Left ventricle myocardium superior (tissue), 1 donor: ENCODE results near the gene SLC25A48. TPM values are rescaled to one million over a fixed set of nuclear protein-coding genes. Genes with fewer than 3 reads are reported as not detected.

ENCODE experiments used
- ATAC-seq: fragments of 200-7000 bp; cut with Tn5 transposase; one replicate; pipeline ENCODE4 v1.9.1; 2020; ENCODE audit warnings: mild to moderate bottlenecking, moderate library complexity
- DNase-seq: peaks from one replicate; pipeline ENCODE4 v3.0.0-alpha.2; 2020
- intact Hi-C: fragments of 100-400 bp; cut with micrococcal nuclease; formaldehyde crosslinking; loops from one replicate; pipeline ENCODE4 v1.11.0; 2022
- long read RNA-seq: library from polyadenylated mRNA; unstranded; transcript quantifications from one replicate; pipeline ENCODE4 v2.0.0, GENCODE V29; 2021
- total RNA-seq: library from RNA; stranded (reverse); fragmentation: NEBNext Ultra II Directional; extraction: Animal tissue kit (Norgen Biotek cat#: 25700); gene quantifications from one replicate; pipeline ENCODE4 v1.2.1, GENCODE V29; 2021
- donor health status: DM: no; HTN: yes; CAD: no; lungs with severe emphysema.

Gene SLC25A48, protein sequence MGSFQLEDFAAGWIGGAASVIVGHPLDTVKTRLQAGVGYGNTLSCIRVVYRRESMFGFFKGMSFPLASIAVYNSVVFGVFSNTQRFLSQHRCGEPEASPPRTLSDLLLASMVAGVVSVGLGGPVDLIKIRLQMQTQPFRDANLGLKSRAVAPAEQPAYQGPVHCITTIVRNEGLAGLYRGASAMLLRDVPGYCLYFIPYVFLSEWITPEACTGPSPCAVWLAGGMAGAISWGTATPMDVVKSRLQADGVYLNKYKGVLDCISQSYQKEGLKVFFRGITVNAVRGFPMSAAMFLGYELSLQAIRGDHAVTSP
- total RNA-seq = 0.40 TPM
- long read RNA-seq = 0 reads

DNA sequence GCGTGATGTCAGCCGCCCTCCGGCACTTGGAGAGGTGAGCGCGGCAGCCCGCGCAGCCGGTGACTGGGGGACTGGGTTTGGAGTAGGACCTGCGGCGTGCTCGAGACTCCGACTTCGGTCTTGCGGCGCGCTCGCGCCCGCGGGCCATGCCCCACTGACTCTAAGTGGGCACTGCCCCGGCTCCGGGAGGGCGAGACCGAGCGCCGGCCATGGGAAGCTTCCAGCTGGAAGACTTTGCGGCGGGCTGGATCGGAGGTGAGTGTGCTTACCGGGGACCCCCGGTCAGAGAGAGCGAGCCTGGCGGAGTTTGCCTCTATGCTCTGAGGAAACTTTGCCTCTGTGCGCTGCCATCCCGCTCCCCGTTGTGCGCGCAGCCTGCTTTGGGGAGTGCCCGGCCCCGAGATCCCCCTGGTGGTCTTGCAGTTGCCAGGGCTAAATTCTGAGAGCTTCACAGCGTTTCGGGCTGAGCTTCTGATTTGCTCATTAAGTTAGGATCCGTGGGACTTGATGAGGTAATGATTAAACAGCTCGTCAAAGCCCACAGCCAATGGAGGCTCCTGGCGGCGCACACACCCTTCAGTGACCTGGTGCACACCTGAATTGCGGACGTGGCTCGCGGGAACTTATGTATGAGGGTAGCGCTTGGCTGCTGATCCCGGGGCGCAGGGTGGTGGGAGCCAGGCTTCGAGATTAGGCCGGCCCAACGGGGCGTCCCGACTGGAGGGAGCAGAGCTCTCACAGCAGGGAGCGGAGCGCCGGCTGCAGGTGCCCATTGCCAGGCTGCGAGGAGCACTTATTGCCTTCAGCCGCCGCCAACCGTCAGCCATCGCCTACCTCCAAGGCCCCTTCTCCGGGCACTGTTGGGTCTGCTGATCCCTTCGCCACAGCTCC is at the start of gene SLC25A48:
SLC25A48 (plus strand) TSS at position 25 of the 891 bp plus-strand sequence; CDS start at position 210, 185 bp downstream.
- ATAC-seq (peak; percentile 91), DNase-seq (peak; percentile 68)
- intact Hi-C loops = loop anchor here (5.0 kb wide), 1 partner anchor 273 kb away; no protein-coding TSS in a partner anchor

DNA sequence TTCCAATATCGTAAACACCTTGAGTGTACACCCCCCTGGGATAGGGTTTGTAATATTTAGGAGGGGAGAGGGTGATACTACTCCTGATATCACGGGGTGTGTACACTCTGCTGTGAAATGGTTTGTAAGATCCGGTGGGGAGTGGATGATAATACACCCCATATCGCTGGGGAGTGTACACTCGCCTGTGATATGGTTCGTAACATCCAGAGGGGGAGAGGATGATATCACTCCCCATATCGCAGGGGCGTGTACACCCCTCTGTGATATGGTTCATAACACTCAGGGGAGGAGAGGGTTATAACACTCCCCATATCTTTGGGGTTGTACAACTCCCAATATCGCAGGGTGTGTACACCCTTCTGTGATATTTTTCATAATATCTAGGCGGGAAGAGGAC is 33.8 kb upstream of the SLC25A48 start:
- intact Hi-C loops = no loop called here
- ATAC-seq (no peak), DNase-seq (no peak)

DNA sequence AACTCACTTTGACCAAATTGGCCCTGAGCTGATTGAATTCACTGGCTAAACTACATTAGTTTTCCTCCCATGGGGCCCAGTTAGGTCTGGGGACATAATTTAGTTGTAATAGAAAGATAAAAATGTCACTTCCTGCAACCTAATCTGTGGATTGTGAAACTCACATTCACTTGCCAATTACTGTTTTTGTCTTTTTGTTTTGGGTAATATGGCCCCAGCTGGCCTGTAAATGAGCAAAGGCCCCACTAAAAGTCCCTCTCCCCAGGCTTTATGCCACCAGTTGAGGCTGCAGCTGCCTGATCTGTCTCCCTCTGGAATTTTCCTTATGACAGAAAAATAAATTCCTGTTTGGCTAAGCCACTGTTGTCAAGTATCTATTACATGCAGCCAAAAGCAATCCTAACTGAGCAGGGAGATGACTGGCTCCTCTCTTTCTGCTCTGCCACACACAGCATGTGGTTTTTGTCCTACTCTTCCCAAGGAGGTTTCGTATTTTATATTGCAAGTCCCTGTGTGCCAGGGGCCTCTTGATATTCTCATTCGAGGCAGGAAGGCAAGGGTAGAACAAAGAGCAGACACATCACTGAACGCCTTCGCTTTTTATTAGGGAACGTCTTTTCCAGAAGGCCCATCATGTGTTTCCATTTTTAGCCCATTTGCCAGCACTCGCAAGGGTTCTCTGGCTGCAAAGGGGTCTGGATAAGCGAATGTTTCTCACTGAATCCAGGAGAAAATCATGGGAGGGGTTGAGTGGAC is 24.1 kb upstream of the SLC25A48 start:
- intact Hi-C loops = no loop called here
- ATAC-seq (peak; percentile 73), DNase-seq (no peak)

DNA sequence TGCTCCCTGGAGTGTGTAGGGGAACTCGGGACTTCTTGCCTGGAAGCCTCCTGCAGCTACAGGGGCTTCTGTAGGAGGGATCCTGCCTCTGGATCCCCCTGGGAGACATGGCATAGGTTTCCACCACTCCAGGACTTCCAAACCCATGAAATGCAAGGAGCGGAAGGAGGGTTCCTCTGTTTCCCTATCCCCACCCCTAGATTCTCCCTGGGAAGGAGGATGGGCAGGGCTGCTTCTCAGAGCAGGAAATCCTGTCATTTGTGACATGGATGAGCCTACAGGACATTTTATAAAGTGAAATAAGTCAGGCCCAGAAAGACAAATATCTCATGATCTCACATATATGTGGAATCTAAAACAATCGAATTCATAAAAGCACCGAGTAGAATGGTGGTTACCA is 23.5 kb upstream of the SLC25A48 start:
- ATAC-seq (no peak), DNase-seq (no peak)
- intact Hi-C loops = no loop called here

DNA sequence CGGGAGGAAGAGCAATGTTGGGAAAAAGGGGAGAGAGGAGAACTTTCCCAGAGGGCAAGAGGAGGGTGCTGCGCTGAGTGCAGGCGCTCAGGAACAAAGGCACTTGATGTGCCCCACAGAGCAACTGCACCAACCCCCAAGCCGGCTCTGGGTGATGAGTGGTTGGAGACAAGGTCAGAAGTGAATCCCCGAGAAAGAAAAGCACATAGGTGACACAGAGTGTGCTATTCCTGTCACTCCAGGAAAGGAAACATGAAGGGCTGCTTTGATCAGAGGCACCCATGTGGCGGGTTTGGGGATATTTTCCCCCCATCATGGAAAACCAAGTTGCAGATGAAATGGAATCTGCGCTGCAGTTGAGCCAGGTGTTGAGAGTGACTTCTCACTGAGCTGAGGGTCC is 20.7 kb upstream of the SLC25A48 start:
- ATAC-seq (peak; percentile 86), DNase-seq (no peak)
- intact Hi-C loops = no loop called here

DNA sequence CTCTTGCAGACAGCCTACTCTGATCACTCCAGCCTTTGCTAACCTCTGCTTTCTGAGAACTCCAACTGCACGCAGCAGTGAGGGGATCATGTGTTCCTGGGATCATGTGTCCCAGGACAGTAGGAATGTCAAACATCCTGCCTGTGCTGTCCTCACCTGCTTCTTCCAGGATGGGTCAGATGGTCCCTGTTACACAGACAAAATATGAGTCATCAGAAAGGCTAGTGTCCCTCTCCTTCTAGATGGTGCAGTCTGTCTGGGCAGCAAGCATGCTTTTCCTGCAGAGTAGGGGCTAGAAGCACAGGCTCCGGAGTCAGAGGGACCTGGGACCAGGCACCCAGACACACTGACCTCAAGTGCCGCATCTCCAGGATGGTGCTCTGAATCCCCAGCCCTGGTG is 20.1 kb upstream of the SLC25A48 start:
- ATAC-seq = no peak
- no peak for DNase-seq
- intact Hi-C loops = no loop called here

DNA sequence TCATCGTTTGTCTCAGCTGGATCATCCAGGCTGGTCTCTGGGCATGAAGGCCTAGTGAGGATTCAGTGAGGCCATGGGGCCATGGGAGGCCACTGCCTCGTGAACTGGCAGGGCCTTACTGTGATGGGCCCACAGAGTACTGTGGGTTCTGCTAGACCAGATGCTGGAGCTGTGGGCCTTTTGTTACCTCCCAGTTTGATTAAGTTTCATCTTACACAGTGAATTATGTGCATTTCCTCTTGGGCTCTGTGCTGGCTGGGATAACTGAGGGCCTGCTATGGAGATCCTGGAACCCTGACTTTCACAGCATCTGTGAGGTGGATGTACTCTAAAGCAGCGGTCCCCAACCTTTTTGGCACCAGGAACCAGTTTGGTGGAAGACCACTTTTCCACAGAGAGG is 19.7 kb upstream of the SLC25A48 start:
- intact Hi-C loops = no loop called here
- no peak for DNase-seq

DNA sequence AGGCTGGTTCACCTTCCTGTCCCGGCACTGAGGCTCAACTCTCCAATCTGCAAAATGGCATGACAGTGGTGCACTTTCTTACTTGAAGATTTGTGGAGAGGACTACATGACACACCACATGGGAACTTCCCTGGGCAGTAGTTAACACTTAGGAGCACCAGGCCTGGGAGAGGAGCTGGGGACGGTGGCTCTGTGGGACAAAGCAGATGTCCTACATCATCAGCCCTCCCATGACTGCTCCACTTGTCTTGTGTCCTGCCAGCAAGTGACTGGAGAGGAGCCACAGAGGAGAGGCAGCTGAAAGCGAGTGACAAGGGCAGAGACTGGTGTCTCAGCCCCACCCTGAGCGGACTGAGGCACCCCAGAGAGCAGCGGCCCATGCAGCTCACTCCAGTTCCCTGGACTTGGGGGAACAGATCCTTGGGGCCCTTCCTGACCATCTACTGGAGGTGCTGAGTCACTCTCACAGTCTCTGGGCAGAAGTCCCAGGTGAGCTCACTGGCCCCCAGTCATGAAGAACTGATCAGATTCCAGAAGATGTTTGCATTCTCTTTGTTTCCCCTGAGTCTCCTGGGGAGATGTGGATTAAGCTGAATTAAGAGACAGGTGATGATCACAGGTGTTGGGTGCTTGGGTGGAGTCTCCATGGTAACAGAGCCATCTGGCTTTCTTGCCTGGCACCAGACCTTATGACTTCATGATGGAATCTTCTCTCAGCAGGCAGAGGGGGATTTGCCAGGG is 13.2 kb upstream of the SLC25A48 start:
- ATAC-seq (no peak), DNase-seq (no peak)
- intact Hi-C loops = no loop called here

More for the DNA sequence above, 19.7 kb upstream of the SLC25A48 start:
- no peak for ATAC-seq

DNA sequence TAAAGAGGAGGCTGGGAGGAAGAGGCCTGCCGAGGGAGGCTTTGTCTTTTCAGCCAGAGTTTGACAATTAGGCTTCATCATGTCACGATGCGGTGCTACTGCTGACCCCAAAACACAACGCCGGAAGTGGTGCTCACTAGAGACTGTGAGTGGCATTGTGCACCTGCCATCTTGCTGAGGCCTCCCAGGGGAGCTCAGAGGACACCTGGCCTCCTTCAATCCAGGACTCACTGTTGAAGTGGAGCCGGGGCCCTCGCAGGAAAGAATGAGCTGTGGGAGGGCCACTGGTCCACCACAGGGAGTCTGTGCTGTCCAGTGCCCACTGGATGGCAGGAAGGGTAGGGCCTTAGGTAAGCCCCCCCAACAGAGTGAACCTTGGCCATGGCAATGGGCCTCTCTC is 12.7 kb upstream of the SLC25A48 start:
- intact Hi-C loops = no loop called here
- ATAC-seq = no peak
- no peak for DNase-seq

DNA sequence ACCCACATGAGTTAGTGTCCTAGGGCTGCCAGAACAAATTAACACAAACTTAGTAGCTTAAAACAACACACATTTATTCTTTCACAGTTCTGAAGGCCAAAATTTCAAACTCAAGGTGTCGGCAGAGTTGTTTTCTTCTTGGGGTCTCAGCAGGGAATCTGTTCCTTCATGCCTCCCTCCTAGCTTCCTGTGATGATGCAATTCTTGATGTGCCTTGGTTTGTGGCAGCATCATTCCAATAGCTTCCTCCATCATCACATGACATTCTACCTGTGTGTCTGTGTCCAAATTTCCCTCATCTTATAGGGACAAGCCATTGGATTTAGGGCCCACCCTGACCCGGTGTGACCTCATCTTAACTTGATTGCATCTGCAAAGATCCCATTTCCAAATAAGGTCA is 12.2 kb upstream of the SLC25A48 start:
- intact Hi-C loops = no loop called here
- no peak for DNase-seq
- ATAC-seq = no peak

DNA sequence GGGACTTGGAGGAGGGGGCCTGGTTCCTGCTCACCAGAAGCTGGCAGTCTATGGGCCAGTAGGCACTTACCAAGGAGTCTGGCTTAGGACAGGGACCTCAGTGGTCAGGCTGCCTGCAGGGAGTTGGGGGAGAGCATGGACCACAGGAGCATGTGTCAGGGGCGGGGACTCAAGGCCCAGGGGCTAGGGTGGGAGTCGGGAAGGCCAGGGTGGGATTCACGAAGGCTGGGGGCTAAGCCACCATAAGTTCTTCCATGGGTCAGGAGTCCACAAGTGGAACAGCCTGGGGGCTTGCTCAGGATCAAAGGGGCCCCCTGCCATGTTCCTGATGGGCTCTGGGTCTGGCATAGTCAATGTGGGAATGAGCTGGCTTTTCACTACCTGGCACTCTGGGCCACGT is 11.5 kb upstream of the SLC25A48 start:
- DNase-seq (no peak), ATAC-seq (no peak)
- intact Hi-C loops = no loop called here

DNA sequence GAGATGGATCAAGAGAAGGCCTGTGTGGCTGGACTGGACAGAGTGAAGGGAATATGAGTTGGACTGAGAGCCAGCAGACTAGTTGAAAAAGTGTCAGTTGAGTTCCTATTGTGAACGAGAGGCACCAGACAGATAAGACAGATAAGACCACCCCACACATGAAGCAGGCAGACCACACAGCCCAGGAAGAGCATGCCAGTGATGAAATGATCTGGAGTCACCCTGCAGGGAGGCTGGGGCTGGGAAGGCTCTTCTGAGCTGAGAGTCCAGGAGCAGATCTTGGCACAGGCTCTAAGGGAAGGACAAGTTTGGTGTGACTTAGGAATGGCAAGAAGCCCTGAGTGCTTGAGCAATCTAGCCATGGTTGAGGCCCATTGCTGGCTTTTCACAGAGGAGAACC is 10.6 kb upstream of the SLC25A48 start:
- no peak for DNase-seq
- intact Hi-C loops = no loop called here
- ATAC-seq = peak; percentile 24

DNA sequence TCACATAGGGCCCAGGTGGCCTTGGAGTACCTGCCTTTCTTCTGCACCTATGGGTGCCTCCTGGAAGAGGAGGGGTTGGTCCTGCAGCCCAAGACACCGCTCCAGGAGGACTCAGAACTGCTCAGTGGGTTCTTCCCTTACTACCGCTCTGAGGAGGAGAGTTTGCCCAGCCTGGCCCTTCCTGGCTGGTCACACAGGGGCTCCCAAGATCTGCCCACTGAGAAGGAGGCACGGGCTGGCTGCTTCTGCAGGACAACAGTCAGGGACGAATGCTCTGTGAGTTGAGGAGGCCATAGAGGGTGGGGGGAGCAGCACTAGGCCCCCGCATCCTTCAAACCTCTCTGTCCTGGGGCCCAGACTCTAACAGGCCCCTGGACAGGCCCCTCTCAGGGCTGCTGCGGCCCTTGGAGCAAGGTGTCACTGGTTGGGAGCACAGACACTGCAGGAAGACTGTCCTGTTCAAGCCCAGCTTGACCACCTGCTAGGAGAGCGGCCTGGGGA is 9.9 kb upstream of the SLC25A48 start:
- no peak for ATAC-seq
- intact Hi-C loops = no loop called here
- no peak for DNase-seq

DNA sequence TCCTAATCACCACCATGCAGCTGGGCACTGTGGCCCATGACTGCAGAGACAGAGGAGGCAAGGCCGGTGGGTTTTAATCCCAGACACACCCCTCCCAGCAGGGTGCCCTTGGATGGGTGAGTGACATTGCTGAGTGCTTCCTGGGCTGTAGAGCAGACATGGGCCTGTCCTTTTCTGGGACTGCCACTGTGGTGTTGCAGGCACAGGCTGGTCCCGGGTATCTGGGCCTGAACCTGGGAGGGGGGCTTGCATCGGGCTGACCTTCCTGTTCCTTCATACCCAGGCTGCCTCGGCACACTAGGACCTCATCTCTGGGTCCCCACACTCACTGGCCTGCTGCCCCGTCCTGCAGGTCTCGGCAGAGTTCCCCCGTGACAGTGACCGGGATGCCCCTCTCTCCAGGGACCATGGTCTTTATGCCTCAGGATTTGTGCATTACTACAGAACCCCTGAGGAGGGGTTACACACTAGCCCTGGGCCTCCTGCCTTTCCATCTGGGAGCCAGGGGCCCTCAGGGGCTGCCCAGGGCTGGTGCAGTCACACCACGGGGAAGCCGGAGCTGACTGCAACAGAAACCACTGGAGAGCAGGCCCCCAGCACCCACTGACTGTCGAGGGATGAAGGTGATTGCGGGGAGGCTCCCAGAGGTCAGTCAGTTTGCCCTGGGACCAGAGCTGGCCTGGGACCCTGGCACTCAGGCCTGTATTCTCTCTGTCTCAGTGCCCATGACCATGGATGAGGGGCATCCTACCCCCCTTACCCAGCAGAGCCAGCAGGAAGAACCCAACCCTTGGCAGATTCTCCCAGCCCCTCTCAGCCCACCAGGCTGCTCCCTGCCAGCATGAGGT is 8.9 kb upstream of the SLC25A48 start:
- intact Hi-C loops = no loop called here
- ATAC-seq (no peak), DNase-seq (no peak)

DNA sequence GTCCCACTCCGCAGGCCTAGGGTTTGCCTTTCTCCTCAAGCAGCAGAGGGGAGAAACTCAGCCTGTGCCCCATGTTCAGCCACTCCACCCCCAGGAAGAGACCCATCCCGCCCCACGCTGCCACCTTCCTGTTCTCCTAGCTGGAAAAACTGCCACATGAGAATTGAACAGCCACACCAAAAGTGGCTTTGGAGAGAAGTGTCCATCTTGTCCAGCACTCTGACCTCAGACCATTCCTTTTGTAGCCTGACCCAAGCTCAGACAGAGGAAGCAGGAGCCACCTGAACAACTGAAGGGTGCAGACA is 8.3 kb upstream of the SLC25A48 start:
- intact Hi-C loops = no loop called here
- no peak for DNase-seq
- no peak for ATAC-seq

DNA sequence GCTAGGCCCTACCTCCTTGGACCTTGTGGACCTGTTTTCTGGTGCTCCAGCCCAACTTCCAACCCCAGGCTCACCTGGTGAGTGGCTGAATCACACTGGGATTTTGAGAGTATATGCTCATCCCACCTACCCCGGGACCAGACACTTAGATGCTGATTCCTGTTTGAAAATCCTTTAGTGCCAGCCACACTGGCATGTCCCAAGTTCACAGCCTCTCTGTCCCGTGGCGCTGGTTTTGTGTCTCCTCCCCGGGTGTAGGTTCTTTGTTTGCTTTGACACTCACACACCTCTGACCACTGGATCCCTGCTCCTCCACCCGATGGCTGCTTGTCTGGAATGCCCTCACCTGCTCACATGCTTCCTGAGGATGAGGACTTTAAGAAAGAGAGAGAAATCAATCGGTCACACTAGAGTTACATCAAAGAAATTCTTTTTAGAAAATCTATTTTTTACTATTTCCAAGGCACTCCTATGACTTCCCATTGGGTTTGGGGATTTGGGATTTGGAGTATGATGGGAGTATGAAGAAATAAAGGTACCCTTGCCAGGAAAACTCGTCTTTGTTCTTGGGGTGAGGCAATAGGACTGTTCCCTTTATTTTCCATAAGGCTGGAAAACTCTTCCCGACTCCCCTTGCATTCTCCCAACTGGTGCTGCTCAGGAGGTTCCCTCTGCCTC is 7.3 kb upstream of the SLC25A48 start:
- DNase-seq = no peak
- ATAC-seq = no peak
- intact Hi-C loops = no loop called here

DNA sequence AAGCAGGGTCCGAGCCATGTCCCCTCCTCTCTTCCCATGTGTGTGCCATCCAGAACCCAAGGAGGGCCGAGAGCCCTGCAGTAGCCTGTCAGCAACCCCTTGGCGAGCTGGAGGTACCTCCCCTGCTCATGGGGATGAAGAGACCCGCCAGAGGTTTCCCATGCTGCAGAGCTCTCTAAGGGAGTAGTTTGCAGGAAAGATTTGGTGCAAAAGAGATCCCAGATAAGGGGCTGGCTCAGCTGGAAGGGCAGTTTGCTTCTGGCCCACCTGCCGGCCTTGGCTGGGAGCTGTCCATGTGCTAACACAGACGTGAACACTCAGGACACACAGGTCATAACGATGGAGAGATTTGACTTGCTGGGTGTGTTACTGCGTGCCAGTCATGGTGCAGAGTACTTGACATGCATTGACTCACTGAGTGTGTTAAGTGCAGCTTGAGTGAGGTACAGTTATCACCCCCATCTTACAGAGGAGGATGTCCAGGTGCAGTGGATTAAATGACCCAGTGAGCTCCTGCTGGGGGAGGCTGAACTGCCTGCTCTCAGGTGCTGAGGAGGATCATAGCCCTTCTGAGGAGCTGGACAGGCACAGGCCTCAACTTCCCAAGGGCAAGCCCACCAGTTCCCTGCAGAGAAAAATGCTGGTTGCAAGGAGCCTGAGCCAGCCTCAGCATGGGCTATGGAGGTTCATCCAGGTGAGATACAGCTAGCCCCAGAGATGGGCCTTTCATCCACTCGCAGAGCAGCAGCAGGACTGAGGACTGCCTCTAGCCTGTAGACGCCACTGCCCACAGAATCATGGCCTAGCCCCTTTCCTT is 6.3 kb upstream of the SLC25A48 start:
- ATAC-seq (no peak), DNase-seq (no peak)
- intact Hi-C loops = no loop called here
